IMR-90 (cell line): ENCODE data around the gene SPEG. TPM values are rescaled to one million over a fixed set of nuclear protein-coding genes. Genes with fewer than 3 reads are reported as not detected.

Experiments used
- ATAC-seq: fragments of 200-7000 bp; cut with Tn5 transposase; 2 replicates; pipeline ENCODE4 v1.9.1; 2020; ENCODE audit warnings: low read depth, mild to moderate bottlenecking, moderate library complexity
- BruUV-seq: library from RNA; stranded (reverse); fragments of 400-500 nt; replicated peaks from 2 replicates; lab custom pipeline; 2021; lab: Mats Ljungman, UMichigan
- CTCF ChIA-PET: fragments of 300-600 bp; formaldehyde crosslinking; extraction: SDS; loops from one replicate; lab custom pipeline; 2021; ENCODE audit warnings: antibody characterized with exemption; lab: Yijun Ruan, JAX
- POLR2A ChIA-PET: fragments of 300-600 bp; sonication (Branson Sonifier 250); formaldehyde crosslinking; loops from one replicate; lab custom pipeline; 2022; ENCODE audit warnings: antibody characterized with exemption; ENCODE audit not compliant: unreplicated experiment; lab: Charles Lee
- DNase-seq: peaks from one replicate; pipeline ENCODE4 v3.0.0; 2013
- H2AFZ ChIP-seq: replicated peaks from 2 replicates; pipeline ENCODE3; 2013; ENCODE audit warnings: low read length, mild to moderate bottlenecking; ENCODE audit not compliant: poor library complexity
- H2AK5ac ChIP-seq: 2 replicates; pipeline ENCODE4 v1.6.1; 2013; ENCODE audit warnings: low read depth, low read length, inconsistent platforms
- H2AK9ac ChIP-seq: replicated peaks from 2 replicates; pipeline ENCODE3; 2013; ENCODE audit warnings: mild to moderate bottlenecking, low read depth, low read length, moderate library complexity; ENCODE audit not compliant: poor library complexity
- H2BK120ac ChIP-seq: 2 replicates; pipeline ENCODE4 v1.6.1; 2013; ENCODE audit warnings: low read depth, low read length, inconsistent platforms
- H2BK15ac ChIP-seq: 3 replicates; pipeline ENCODE4 v1.6.1; 2013; ENCODE audit warnings: low read depth, low read length, inconsistent platforms
- H2BK20ac ChIP-seq: 2 replicates; pipeline ENCODE4 v1.6.1; 2013; ENCODE audit warnings: low read depth, mild to moderate bottlenecking, inconsistent platforms, low read length, moderate library complexity
- H2BK5ac ChIP-seq: 2 replicates; pipeline ENCODE4 v1.6.1; 2013; ENCODE audit warnings: mild to moderate bottlenecking, low read depth, low read length, inconsistent platforms; ENCODE audit not compliant: poor library complexity, severe bottlenecking
- H3K14ac ChIP-seq: replicated peaks from 2 replicates; pipeline ENCODE4 v1.6.1; 2013; ENCODE audit warnings: low read depth, low read length, inconsistent platforms
- H3K18ac ChIP-seq: 2 replicates; pipeline ENCODE4 v1.6.1; 2013; ENCODE audit warnings: low read depth, low read length, control low read depth
- H3K23ac ChIP-seq: 2 replicates; pipeline ENCODE4 v1.6.1; 2013; ENCODE audit warnings: low read depth, low read length, inconsistent platforms
- H3K27ac ChIP-seq: 2 replicates; pipeline ENCODE4 v1.5.1; 2013; ENCODE audit warnings: mild to moderate bottlenecking, control low read depth, low read length; ENCODE audit not compliant: insufficient read depth
- H3K27me3 ChIP-seq: 2 replicates; pipeline ENCODE4 v1.6.1; 2013; ENCODE audit warnings: low read length; ENCODE audit not compliant: control insufficient read depth, insufficient read depth
- H3K36me3 ChIP-seq: 2 replicates; pipeline ENCODE4 v1.6.1; 2013; ENCODE audit warnings: low read length, mixed read lengths; ENCODE audit not compliant: control insufficient read depth, insufficient read depth
- H3K4ac ChIP-seq: 2 replicates; pipeline ENCODE4 v1.6.1; 2013; ENCODE audit warnings: low read depth, low read length, inconsistent platforms
- H3K4me1 ChIP-seq: 2 replicates; pipeline ENCODE4 v1.6.1; 2013; ENCODE audit warnings: low read length, mixed read lengths; ENCODE audit not compliant: control insufficient read depth, insufficient read depth
- H3K4me2 ChIP-seq: 2 replicates; pipeline ENCODE4 v1.6.1; 2013; ENCODE audit warnings: low read depth, mild to moderate bottlenecking, control low read depth, low read length, moderate library complexity
- H3K4me3 ChIP-seq: 2 replicates; pipeline ENCODE4 v1.5.1; 2013; ENCODE audit warnings: low read depth, mild to moderate bottlenecking, control low read depth, low read length, moderate library complexity; ENCODE audit not compliant: insufficient read depth
- H3K56ac ChIP-seq: 2 replicates; pipeline ENCODE4 v1.6.1; 2013; ENCODE audit warnings: low read length, inconsistent platforms; ENCODE audit not compliant: insufficient read depth; ENCODE audit errors: extremely low read depth
- H3K79me1 ChIP-seq, 2 experiments: 2 replicates each; pipeline ENCODE4 v1.6.1; 2013; ENCODE audit warnings: low read length in 2 of 2, inconsistent platforms in 1 of 2, low read depth in 1 of 2
- H3K9ac ChIP-seq: 2 replicates; pipeline ENCODE4 v1.6.1; 2013; ENCODE audit warnings: low read depth, low read length, control low read depth
- H3K9me1 ChIP-seq: 2 replicates; pipeline ENCODE4 v1.6.1; 2013; ENCODE audit warnings: low read length, inconsistent platforms; ENCODE audit not compliant: insufficient read depth
- H3K9me3 ChIP-seq: 2 replicates; pipeline ENCODE4 v1.6.1; 2013; ENCODE audit warnings: low read length; ENCODE audit not compliant: control insufficient read depth, insufficient read depth
- H4K20me1 ChIP-seq: 2 replicates; pipeline ENCODE4 v1.6.1; 2013; ENCODE audit warnings: low read length, inconsistent platforms; ENCODE audit not compliant: insufficient read depth
- H4K5ac ChIP-seq: 2 replicates; pipeline ENCODE4 v1.6.1; 2013; ENCODE audit warnings: mild to moderate bottlenecking, low read depth, low read length, control low read depth
- H4K8ac ChIP-seq, 2 experiments: 2 replicates each; pipeline ENCODE4 v1.6.1; 2013; ENCODE audit warnings: low read depth in 2 of 2, low read length in 2 of 2, control low read depth in 1 of 2, inconsistent platforms in 1 of 2
- H4K91ac ChIP-seq: 2 replicates; pipeline ENCODE4 v1.6.1; 2013; ENCODE audit warnings: low read depth, low read length, inconsistent platforms; ENCODE audit not compliant: insufficient read depth
- BHLHE40 ChIP-seq: fragments of 150-350 bp; IDR thresholded peaks from 2 replicates; pipeline ENCODE4 v1.6.1; 2016; ENCODE audit warnings: mild to moderate bottlenecking, low read depth, low read length
- CEBPB ChIP-seq: IDR thresholded peaks from 2 replicates; pipeline ENCODE4 v1.6.1; 2012; ENCODE audit warnings: low read depth, low read length, improper control_type of control experiment
- CHD1 ChIP-seq: IDR thresholded peaks from 2 replicates; pipeline ENCODE4 v1.6.1; 2012; ENCODE audit warnings: low read depth, low read length, improper control_type of control experiment
- CTCF ChIP-seq: conservative IDR thresholded peaks from 2 replicates; pipeline ENCODE4 v1.5.1; 2012; ENCODE audit warnings: mild to moderate bottlenecking, low read depth, low read length, improper control_type of control experiment
- ELK1 ChIP-seq: fragments of 150-350 bp; IDR thresholded peaks from 2 replicates; pipeline ENCODE4 v1.6.1; 2016; ENCODE audit warnings: low read depth, mild to moderate bottlenecking, low read length, moderate library complexity, borderline replicate concordance
- FOS ChIP-seq: fragments of 150-350 bp; IDR thresholded peaks from 2 replicates; pipeline ENCODE4 v1.6.1; 2016; ENCODE audit warnings: low read depth, low read length
- MAFK ChIP-seq: IDR thresholded peaks from 2 replicates; pipeline ENCODE4 v1.6.1; 2012; ENCODE audit warnings: low read depth, low read length, improper control_type of control experiment
- MAZ ChIP-seq: IDR thresholded peaks from 2 replicates; pipeline ENCODE4 v1.6.1; 2012; ENCODE audit warnings: low read depth, mild to moderate bottlenecking, low read length, improper control_type of control experiment, moderate library complexity, borderline replicate concordance
- MXI1 ChIP-seq: IDR thresholded peaks from 2 replicates; pipeline ENCODE4 v1.6.1; 2012; ENCODE audit warnings: low read depth, mild to moderate bottlenecking, low read length, moderate library complexity, borderline replicate concordance
- NFE2L2 ChIP-seq: fragments of 150-350 bp; IDR thresholded peaks from 2 replicates; pipeline ENCODE4 v1.6.1; 2016; ENCODE audit warnings: low read depth, mild to moderate bottlenecking, low read length
- POLR2A ChIP-seq: IDR thresholded peaks from 2 replicates; pipeline ENCODE4 v1.6.1; 2012; ENCODE audit warnings: mild to moderate bottlenecking, low read depth, low read length
- RAD21 ChIP-seq: IDR thresholded peaks from 2 replicates; pipeline ENCODE4 v1.6.1; 2012; ENCODE audit warnings: low read length, improper control_type of control experiment
- RCOR1 ChIP-seq: IDR thresholded peaks from 2 replicates; pipeline ENCODE4 v1.6.1; 2012; ENCODE audit warnings: mild to moderate bottlenecking, low read length, improper control_type of control experiment; ENCODE audit not compliant: insufficient replicate concordance
- RFX5 ChIP-seq: IDR thresholded peaks from 2 replicates; pipeline ENCODE4 v1.8.0; 2012; ENCODE audit warnings: low read depth, mild to moderate bottlenecking, low read length, moderate library complexity
- SMC3 ChIP-seq: fragments of 150-350 bp; IDR thresholded peaks from 2 replicates; pipeline ENCODE4 v1.6.1; 2016; ENCODE audit warnings: low read depth, mild to moderate bottlenecking, antibody characterized with exemption, low read length, moderate library complexity
- USF2 ChIP-seq: fragments of 150-350 bp; IDR thresholded peaks from 2 replicates; pipeline ENCODE4 v1.6.1; 2017; ENCODE audit warnings: mild to moderate bottlenecking, antibody characterized with exemption, low read length, low read depth
- WGBS, 2 experiments: methylation state at CpG; one replicate each; pipeline versions ENCODE4 v1.1.5 to v1.1.7; 2013; ENCODE audit warnings: missing lambda C conversion rate in 2 of 2; ENCODE audit not compliant: insufficient read length in 1 of 2; ENCODE audit errors: extremely low coverage in 2 of 2; 5-methylcytosine and 5-hydroxymethylcytosine counted together
- dilution Hi-C: fragments of 300-500 bp; cut with HindIII; formaldehyde crosslinking; loops from one replicate; pipeline ENCODE4 v1.14.3; 2018; ENCODE audit warnings: low sequenced_read_pairs; ENCODE audit not compliant: unreplicated experiment
- in situ Hi-C: fragments of 300-500 bp; cut with MboI; formaldehyde crosslinking; loops from 3 replicates; pipeline ENCODE4 v1.14.3; 2019; ENCODE audit warnings: low sequenced_read_pairs, inconsistent platforms, mixed read lengths
- intact Hi-C: fragments of 100-400 bp; cut with micrococcal nuclease; formaldehyde crosslinking; loops from 2 replicates; pipeline ENCODE4 v1.10.0; 2022
- polyA plus RNA-seq, 3 experiments: library from polyadenylated mRNA; depleted of rRNA; stranded (reverse); fragments of >200 nt; gene quantifications; 2 replicates each; pipeline ENCODE4 v1.2.3, GENCODE V29; 2012; ENCODE audit warnings: low replicate concordance in 1 of 3
- total RNA-seq: library from RNA; depleted of rRNA; stranded (reverse); fragments of >200 nt; gene quantifications from 2 replicates; pipeline ENCODE4 v1.2.3, GENCODE V29; 2012

Gene SPEG
- total and polyA plus RNA-seq, 2 of the 4 experiments (the other 2 are of a cell fraction) = 6.8 to 81.6 TPM

- no peak overlapping the region for H2AK9ac ChIP-seq
- H4K91ac ChIP-seq = no peak overlapping the region
- DNase-seq (no peak), ATAC-seq (no peak)
- intact Hi-C loops (no loop called here), in situ Hi-C loops (no loop called here), dilution Hi-C loops (no loop called here)
- no peak overlapping the region for H3K4ac ChIP-seq
- no peaks in the 10 kb centered on the region for H4K20me1 ChIP-seq
- no peak overlapping the region for H3K4me2 ChIP-seq
- H2BK120ac ChIP-seq = no peak overlapping the region
- H2AFZ ChIP-seq = no peak overlapping the region
- H3K23ac ChIP-seq = no peak overlapping the region
- H2AK5ac ChIP-seq = no peak overlapping the region
- no peak overlapping the region for H3K14ac ChIP-seq
- WGBS, 2 experiments = no CpG with 5 or more reads among the region's 3 CpGs
- peaks cover 7% of the 10 kb centered on the region for H3K27me3 ChIP-seq
- H4K5ac ChIP-seq = no peak overlapping the region
- BruUV-seq = no TSS peak
- no peak overlapping the region for H3K18ac ChIP-seq
- 0 out of 2 replicates have a peak, but pooled peaks cover 5% of the 10 kb centered on the region for H3K9me1 ChIP-seq
- no peaks in the 10 kb centered on the region; the same call in 1 of the 2 replicates for H3K9me3 ChIP-seq
- no peak overlapping the region for H2BK15ac ChIP-seq
- no peaks in the 10 kb centered on the region for H3K36me3 ChIP-seq
- H3K9ac ChIP-seq = no peak overlapping the region
- no peak overlapping the region for H2BK20ac ChIP-seq
- ChIA-PET POLR2A (no interaction called here), CTCF (interaction anchor here (1.4 kb wide), 1 partner anchor 114 kb away, joined by 3 read pairs; no protein-coding TSS in a partner anchor)
- H3K4me1 ChIP-seq = peaks cover 5% of the 10 kb centered on the region; the same call in 1 of the 2 replicates
- no peak overlapping the region for H4K8ac ChIP-seq
- H3K56ac ChIP-seq = no peak overlapping the region
- H3K27ac ChIP-seq = no peak overlapping the region
- no peak overlapping the region for H2BK5ac ChIP-seq
- no peak overlapping the region for H3K4me3 ChIP-seq
- H3K79me1 ChIP-seq = no peaks in the 10 kb centered on the region
- TF ChIP-seq RCOR1 (no peak), RAD21 (no peak), CHD1 (no peak), CEBPB (no peak), RFX5 (no peak), NFE2L2 (no peak), ELK1 (no peak), POLR2A (no peak), MAZ (no peak), CTCF (no peak), BHLHE40 (no peak), FOS (no peak), USF2 (no peak), SMC3 (no peak), MXI1 (no peak), MAFK (no peak)
Measured at GRCh38 chr2:219416235-219416602, 18.4 kb upstream of the SPEG start.
